Endometrial microvascular endothelial cells (primary cell): Measurements from ENCODE around the gene CDC37. TPM values are rescaled to one million over a fixed set of nuclear protein-coding genes. Genes with fewer than 3 reads are reported as not detected.
"Not testable (repeated sequence)": the region's sequence is repeated elsewhere in the genome, so short reads cannot be mapped to it uniquely, and the experiment has no call there.

Experiments used
- in situ Hi-C: cut with HindIII; loops from 2 replicates; pipeline ENCODE4 v1.10.0; 2017; ENCODE audit warnings: low sequenced_read_pairs, low pct_unique_long_range_greater_than_20kb; ENCODE audit errors: inconsistent ontology term
- total RNA-seq: library from RNA; depleted of rRNA; stranded (reverse); fragments of >200 nt; gene quantifications from one replicate; pipeline ENCODE4 v1.2.3, GENCODE V29; 2015; ENCODE audit errors: inconsistent ontology term

Gene CDC37
- total RNA-seq, 1 donor from 2014 or later: 344 TPM

GRCh38 chr19:10421240-10422045 is 18.1 kb upstream of the CDC37 start:
- in situ Hi-C loops: no loop called here

GRCh38 chr19:10420444-10421239 is 17.3 kb upstream of the CDC37 start, which contains the start of gene PDE4A:
TSS of gene PDE4A (plus strand) at chr19:10420538. CDS start at chr19:10420765, 227 bp downstream.
- in situ Hi-C loops: no loop called here

DNA sequence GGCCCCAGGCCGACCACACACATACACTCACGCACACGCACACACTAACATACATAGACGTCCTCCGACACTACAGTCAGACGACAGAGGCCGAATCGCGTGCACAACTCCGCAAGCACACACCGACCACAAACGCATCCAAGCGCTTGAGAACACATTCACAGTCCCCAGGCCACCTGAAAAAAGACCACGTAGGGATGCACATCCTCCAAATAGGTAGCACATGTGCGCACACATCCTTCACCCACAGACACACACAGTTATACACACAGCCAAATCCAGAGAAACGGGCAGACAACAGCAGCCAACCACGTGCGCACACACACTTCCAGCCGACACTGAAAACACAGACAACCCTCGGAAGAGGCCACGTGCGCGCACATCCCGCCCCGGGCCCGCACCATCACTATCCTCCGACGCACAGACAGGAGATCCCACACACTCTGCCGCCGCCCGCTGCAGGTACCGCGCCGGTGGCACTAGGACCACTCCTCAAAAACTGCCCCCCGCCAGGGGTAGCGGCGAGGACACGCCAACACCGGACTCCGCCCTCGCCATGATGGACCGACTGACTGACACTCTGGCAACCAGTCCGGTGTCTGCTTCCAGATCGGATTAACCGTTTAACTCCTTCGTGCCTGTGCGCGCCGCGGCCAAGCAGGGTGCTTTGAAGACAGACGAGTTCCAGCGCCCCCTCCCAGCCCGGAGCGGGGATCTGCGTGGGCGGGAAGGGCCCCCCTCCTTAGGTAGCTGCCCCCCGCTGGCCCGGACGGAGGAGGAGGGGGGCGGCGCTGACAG is 16.5 kb upstream of the CDC37 start:
- in situ Hi-C loops: no loop called here

DNA sequence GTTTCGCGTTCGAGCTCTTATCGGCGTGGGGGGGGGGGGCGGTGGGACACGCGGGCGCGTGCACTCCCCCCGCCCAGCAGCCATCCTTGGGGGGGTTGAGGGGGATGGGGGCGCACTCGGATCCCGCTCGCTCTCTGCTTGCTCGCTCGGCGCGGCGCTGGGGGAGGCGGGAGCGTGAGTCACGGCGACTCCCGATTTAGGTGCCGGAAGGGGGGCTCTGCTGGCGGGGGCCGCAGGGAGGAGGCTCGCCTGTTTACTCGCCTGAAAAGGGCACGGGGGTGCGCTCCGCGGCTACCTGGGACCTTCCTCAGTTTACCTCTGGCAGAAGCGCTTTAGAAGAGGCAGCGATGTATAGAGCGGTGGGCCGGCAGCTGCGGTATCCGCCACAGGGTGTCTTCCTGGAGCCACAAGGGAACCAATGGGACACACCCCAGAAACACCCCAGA is 15.9 kb upstream of the CDC37 start:
- in situ Hi-C loops: no loop called here

- in situ Hi-C loops: no loop called here
Measured at GRCh38 chr19:10418485-10419199, 15.3 kb upstream of the CDC37 start.

- in situ Hi-C loops: no loop called here
Measured at GRCh38 chr19:10418235-10418484, 14.8 kb upstream of the CDC37 start.

DNA sequence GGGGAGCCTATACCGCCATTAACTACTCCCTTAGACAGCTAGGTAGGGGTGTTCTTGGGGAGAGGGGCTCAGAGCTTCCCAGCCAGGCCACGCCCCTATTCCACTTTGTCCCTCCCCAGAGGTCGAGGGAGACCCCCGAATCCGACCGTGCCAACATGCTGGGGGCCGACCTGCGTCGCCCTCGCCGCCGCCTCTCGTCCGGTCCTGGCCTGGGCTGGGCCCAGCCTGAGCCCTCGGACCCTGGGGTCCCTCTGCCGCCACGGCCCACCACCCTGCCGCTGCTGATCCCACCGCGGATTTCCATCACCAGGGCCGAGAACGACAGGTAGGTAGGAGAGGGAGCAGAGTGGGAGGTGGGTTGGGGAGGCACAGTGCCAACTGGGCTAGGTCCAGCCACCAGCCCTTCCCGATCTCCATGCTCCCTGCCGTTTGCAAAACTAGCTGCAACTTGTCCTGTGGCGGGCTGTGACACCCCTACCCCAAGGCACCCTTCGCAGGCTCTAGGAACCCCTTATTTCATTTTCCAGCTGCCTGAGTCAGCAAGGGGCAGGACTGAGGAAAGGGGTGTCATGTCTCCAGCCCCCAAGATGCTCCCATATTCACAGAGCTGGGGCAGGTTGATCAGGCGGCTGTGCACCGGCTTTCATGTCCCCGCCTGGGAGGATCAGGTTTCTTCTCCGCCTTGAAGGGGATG is 14.3 kb upstream of the CDC37 start:
- in situ Hi-C loops: no loop called here

- in situ Hi-C loops: no loop called here
Measured at GRCh38 chr19:10416380-10417257, 13.3 kb upstream of the CDC37 start.

- in situ Hi-C loops: no loop called here
Measured at GRCh38 chr19:10416083-10416379, 12.7 kb upstream of the CDC37 start.

GRCh38 chr19:10412257-10412977 is 9.1 kb upstream of the CDC37 start:
- in situ Hi-C loops: no loop called here

DNA sequence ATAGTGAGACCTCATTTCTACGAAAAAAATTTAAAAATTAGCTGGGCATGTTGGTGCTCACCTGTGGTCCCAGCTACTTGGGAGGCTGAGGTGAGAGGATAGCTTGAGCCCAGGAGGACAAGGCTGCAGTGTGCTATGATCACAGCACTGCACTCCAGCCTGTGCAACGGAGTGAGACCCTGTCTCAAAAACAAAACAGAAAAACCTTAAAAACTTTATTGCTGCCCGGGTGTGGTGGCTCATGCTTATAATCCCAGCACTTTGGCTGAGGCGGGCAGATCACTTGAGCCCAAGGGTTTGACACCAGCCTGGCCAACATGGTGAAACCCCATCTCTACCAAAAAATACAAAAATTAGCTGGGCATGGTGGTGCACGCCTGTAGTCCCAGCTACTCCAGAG is 7.9 kb upstream of the CDC37 start:
- in situ Hi-C loops: not testable (repeated sequence)

DNA sequence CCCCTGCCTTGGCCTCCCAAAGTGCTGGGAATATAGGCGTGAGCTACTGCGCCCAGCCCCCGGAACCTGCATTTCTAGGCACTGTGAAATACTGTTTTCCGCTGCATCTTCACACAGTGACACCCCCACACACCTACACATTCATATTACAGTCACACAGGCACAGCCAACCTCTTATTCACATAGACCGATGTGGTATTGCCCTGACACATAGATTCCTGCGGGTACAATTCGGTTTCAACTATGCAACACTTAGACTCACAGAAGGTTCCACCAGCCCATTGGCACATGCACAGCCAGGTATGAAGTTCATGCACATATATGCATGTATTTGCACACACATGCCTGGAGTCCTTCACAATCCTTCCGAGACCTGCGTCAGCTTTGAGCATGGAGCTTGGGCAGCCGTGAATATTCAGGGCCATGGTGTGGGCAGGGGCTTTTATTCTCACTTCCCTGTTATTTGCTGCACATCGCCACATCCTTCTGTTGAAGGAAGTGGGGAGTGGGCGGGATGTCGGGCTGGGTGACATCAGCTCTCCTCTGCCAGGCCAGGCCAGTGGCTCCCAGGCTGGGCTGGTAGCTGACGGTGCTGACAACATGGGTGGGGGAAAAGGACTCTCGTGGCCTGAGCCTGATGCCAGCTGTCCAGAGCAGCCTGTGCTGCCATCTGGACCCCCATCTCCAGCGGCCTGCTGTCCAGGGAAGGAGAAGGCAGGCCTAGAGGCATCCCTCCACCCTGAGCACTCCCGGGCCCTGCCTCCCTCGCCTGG is 5.4 kb upstream of the CDC37 start:
- in situ Hi-C loops: no loop called here

GRCh38 chr19:10407096-10407495 is 3.8 kb upstream of the CDC37 start:
- in situ Hi-C loops: no loop called here

DNA sequence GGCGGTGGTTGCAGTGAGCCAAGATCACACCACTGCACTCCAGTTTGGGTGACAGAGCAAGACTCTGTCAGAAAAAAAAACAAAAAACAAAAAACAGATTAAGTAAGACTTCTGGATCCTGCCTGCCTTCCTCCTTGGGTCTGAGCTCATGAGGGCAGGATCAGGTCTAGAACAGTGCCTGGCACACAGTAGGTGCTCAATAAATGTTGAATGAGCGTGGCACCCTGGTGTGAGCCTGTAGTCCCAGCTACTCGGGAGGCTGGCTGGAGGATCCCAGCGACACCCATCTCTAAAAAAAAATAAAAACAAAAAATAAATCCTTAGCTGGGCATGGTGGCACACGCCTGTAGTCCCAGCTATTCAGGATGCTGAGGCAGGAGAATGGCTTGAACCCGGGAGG is 2.8 kb upstream of the CDC37 start:
- in situ Hi-C loops: no loop called here

DNA sequence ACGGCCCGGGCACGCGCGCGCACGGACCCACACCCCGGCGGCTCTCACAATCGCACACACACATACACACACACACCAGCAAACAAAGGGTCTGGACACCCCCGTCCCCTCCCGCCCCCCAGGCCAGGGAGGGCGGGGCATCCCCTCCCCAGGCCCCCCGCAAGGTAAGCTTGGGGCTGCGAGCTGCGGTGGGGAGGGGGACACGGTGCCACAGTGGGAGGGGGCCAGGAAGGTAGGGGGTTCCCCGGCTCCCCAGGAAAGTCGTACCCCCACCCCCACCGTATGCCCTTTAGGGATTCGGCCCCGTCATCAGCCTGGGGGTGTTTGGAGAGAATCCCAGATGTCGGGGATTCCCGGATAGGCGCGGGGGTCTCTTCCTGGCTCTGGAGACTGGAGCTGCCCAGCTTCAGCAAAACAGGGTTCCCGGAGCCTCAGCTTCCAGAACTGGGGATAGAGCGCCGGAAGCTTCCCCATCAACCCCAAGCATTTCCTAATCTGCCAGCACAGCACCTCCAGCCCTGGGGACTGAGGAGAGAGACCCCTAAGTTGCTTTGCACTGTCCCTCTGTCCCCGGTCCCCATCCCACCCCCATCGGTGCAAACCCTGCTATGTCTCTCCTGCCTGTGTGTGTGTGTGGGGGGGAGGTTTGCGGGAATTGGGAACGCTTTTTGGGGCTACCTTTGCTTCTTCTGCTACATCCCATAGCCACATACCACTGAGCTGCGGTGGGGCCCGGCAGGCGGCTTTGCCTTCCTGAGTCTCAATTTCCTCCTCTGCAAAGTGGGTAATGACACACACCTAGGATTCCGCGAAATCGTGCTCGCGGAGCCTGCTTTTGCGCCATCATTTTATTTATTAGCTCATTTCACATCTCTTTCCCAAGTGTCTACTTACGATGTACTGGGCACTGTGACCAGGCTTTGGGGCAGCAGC is 1.8 kb upstream of the CDC37 start:
- in situ Hi-C loops: no loop called here
